Measurements from ENCODE around the gene THRB. TPM values are rescaled to one million over a fixed set of nuclear protein-coding genes. Genes with fewer than 3 reads are reported as not detected.

The THRB gene
- total RNA-seq, 1 donor = 0.36 TPM

GRCh38 chr3:24479816-24480215, 14.8 kb downstream of the THRB start:
- Histone ChIP-seq H3K36me3 (ENCODE audit: insufficient read depth, low read length) (no peaks in the 10 kb centered on the region), H2AFZ (ENCODE audit: low read length) (no peak overlapping the region), H3K27me3 (ENCODE audit: insufficient read depth, low read length) (no peaks in the 10 kb centered on the region), H3K9me3 (ENCODE audit: low read depth, low read length) (no peaks in the 10 kb centered on the region), H3K4me2 (ENCODE audit: insufficient read depth, low read length) (no peak overlapping the region), H3K4me3 (ENCODE audit: insufficient read depth, low read length) (no peak overlapping the region), H3K27ac (ENCODE audit: low read depth, low read length) (no peak overlapping the region), H3K4me1 (ENCODE audit: insufficient read depth, low read length) (no peaks in the 10 kb centered on the region), H4K20me1 (ENCODE audit: insufficient read depth, low read length) (no peaks in the 10 kb centered on the region), H3K79me2 (ENCODE audit: insufficient read depth, low read length) (no peaks in the 10 kb centered on the region)
- TF ChIP-seq, protein P1, sequence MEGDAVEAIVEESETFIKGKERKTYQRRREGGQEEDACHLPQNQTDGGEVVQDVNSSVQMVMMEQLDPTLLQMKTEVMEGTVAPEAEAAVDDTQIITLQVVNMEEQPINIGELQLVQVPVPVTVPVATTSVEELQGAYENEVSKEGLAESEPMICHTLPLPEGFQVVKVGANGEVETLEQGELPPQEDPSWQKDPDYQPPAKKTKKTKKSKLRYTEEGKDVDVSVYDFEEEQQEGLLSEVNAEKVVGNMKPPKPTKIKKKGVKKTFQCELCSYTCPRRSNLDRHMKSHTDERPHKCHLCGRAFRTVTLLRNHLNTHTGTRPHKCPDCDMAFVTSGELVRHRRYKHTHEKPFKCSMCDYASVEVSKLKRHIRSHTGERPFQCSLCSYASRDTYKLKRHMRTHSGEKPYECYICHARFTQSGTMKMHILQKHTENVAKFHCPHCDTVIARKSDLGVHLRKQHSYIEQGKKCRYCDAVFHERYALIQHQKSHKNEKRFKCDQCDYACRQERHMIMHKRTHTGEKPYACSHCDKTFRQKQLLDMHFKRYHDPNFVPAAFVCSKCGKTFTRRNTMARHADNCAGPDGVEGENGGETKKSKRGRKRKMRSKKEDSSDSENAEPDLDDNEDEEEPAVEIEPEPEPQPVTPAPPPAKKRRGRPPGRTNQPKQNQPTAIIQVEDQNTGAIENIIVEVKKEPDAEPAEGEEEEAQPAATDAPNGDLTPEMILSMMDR (IDR thresholded peaks at IDR 0.05; ENCODE audit: extremely low read depth, low read depth, low read length) = no peak
- no peak for DNase-seq (ENCODE audit: insufficient read length, low spot score, missing footprints)

DNA sequence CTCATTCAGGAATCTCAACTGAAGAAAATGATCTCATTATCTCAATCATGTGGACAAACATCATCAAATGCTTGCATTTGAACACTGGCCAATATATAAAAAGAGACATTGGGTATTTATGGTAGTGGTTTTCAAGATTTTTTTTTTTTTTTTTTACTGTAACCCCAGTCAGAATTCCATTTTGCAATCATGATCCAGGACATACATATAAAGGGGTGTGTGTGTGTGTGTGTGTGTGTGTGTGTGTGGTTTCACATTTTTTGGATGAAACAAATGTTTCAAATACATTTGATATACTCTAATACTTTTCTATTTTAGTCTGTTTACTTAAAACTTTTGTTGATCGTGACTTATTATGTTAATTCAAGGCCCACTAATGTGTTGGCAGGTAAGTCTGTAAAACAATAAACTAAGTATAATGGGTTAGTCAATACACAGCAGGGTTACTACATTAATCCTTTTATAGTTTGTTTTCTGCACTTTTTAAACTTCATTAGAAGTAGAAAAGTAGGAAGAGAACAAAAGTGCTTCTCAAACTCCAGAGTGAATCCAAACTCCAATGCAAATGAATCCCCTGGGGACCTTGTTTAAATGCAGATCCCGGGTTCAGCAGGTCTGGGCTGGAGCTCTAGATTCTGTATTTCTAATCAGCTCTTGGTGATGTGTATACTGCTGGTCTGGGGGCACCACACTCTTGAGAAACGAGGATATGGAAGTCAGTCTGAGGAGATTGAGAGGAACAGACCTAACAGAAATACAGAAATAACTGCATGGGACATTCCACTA, 17.6 kb downstream of the THRB start:
- Histone ChIP-seq H3K36me3 (ENCODE audit: insufficient read depth, low read length) (no peaks in the 10 kb centered on the region), H3K4me1 (ENCODE audit: insufficient read depth, low read length) (no peaks in the 10 kb centered on the region), H4K20me1 (ENCODE audit: insufficient read depth, low read length) (no peaks in the 10 kb centered on the region), H3K4me3 (ENCODE audit: insufficient read depth, low read length) (no peak overlapping the region), H2AFZ (ENCODE audit: low read length) (no peak overlapping the region), H3K27me3 (ENCODE audit: insufficient read depth, low read length) (no peaks in the 10 kb centered on the region), H3K79me2 (ENCODE audit: insufficient read depth, low read length) (no peaks in the 10 kb centered on the region), H3K4me2 (ENCODE audit: insufficient read depth, low read length) (no peak overlapping the region), H3K9me3 (ENCODE audit: low read depth, low read length) (no peaks in the 10 kb centered on the region), H3K27ac (ENCODE audit: low read depth, low read length) (no peak overlapping the region)
- TF ChIP-seq, protein P1 (IDR thresholded peaks at IDR 0.05; ENCODE audit: extremely low read depth, low read depth, low read length) = no peak
- no peak for DNase-seq (ENCODE audit: insufficient read length, low spot score, missing footprints)

- no peak overlapping the region for H3K4me2 ChIP-seq (ENCODE audit: insufficient read depth, low read length)
- H2AFZ ChIP-seq (ENCODE audit: low read length) = no peak overlapping the region
- H3K36me3 ChIP-seq (ENCODE audit: insufficient read depth, low read length) = no peaks in the 10 kb centered on the region
- H3K79me2 ChIP-seq (ENCODE audit: insufficient read depth, low read length) = no peaks in the 10 kb centered on the region
- no peak for DNase-seq (ENCODE audit: insufficient read length, low spot score, missing footprints)
- no peaks in the 10 kb centered on the region for H3K4me1 ChIP-seq (ENCODE audit: insufficient read depth, low read length)
- no peaks in the 10 kb centered on the region for H4K20me1 ChIP-seq (ENCODE audit: insufficient read depth, low read length)
- H3K27ac ChIP-seq (ENCODE audit: low read depth, low read length) = no peak overlapping the region
- TF ChIP-seq, protein P1 (IDR thresholded peaks at IDR 0.05; ENCODE audit: extremely low read depth, low read depth, low read length) = no peak
- H3K4me3 ChIP-seq (ENCODE audit: insufficient read depth, low read length) = no peak overlapping the region
- no peaks in the 10 kb centered on the region for H3K9me3 ChIP-seq (ENCODE audit: low read depth, low read length)
- no peaks in the 10 kb centered on the region for H3K27me3 ChIP-seq (ENCODE audit: insufficient read depth, low read length)
Observed at GRCh38 chr3:24475925-24476324, 18.7 kb downstream of the THRB start.

DNA sequence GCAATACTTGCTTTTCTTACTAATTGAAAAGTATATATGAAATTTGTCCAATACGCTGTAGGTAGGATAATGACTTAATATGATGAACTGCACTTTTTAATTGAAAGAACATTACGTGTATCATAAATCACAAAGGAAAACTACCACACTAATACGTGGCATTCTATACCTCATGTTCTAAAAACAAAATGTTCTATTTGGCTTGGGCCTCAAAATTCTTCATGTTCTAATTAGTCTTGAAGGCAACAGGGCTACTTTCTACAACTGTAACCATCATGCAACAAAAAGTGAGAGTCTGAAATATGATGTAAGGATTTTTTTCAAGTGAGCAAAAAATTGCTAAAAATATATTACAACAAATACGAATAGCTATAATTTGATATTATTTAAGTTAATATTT, 19.8 kb downstream of the THRB start:
- Histone ChIP-seq H3K4me2 (ENCODE audit: insufficient read depth, low read length) (no peak overlapping the region), H4K20me1 (ENCODE audit: insufficient read depth, low read length) (no peaks in the 10 kb centered on the region), H3K79me2 (ENCODE audit: insufficient read depth, low read length) (no peaks in the 10 kb centered on the region), H3K36me3 (ENCODE audit: insufficient read depth, low read length) (no peaks in the 10 kb centered on the region), H3K27me3 (ENCODE audit: insufficient read depth, low read length) (no peaks in the 10 kb centered on the region), H3K9me3 (ENCODE audit: low read depth, low read length) (no peaks in the 10 kb centered on the region), H3K27ac (ENCODE audit: low read depth, low read length) (no peak overlapping the region), H3K4me3 (ENCODE audit: insufficient read depth, low read length) (no peak overlapping the region), H3K4me1 (ENCODE audit: insufficient read depth, low read length) (no peaks in the 10 kb centered on the region), H2AFZ (ENCODE audit: low read length) (no peak overlapping the region)
- TF ChIP-seq, protein P1 (IDR thresholded peaks at IDR 0.05; ENCODE audit: extremely low read depth, low read depth, low read length) = no peak
- DNase-seq (ENCODE audit: insufficient read length, low spot score, missing footprints) = no peak

Data from osteoblast (primary cell).